Measurements from ENCODE around the gene IVL. TPM values are rescaled to one million over a fixed set of nuclear protein-coding genes. Genes with fewer than 3 reads are reported as not detected.

IVL gene
- total and polyA plus RNA-seq, 9 donors: 0.11 to 8.1 (median 0.32) TPM; not detected in 5

DNA sequence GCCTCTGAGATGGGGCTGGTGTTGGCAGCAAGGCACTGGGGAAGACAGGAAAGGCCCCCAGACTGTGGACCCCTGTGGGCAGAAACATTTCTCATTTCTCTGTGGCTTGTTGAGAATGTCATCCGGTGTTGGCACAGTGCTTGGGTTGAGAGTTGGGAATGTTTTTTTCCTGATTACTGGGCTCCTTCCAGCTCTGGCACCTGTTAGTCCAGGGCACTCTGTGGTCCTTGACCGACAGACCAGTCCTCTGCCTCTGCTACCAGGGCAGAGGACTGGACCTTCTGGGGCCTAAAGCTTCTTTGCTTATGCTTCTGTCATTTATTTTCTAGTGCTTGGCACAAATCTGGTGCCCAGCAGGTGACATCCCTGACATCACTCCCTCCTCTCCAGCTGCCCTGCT, 33.8 kb downstream of the IVL start:
- H3K27ac ChIP-seq (ENCODE audit: low read length): no peak overlapping the region
- no peaks in the 10 kb centered on the region for H3K4me1 ChIP-seq (ENCODE audit: control insufficient read depth, insufficient read depth, low read length)
- H3K9me3 ChIP-seq (replicated peaks; ENCODE audit: control insufficient read depth, low read depth, low read length): no peaks in the 10 kb centered on the region
- WGBS (ENCODE audit: insufficient coverage): 80% methylated on average over 2 of the region's 2 CpGs
- DNase-seq: no peak
- H3K4me3 ChIP-seq (ENCODE audit: low read length): no peak overlapping the region
- H3K36me3 ChIP-seq (ENCODE audit: control insufficient read depth, insufficient read depth, low read length): no peaks in the 10 kb centered on the region
- no peaks in the 10 kb centered on the region for H3K27me3 ChIP-seq (ENCODE audit: control insufficient read depth, insufficient read depth, low read length)

DNA sequence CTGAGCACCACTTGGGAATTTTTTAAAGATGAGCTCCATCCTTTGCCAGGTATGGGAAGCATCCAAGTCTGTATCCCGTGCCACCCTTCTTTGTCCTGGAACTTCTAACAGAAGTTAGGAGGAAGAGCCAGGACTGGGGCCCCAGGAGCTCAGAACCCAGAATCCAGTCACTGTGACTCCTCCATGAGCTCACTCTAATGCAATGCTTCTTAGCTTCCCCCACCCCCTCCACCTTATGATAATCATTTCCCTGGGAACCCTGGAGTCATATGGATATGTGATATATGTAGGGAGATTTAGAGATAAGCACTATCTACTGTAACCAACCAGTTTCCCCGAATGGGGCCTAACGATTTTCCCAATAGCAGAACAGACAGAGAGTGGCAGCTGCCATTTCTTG, 37.9 kb downstream of the IVL start:
- Histone ChIP-seq H3K27ac (ENCODE audit: low read length) (no peak overlapping the region), H3K4me3 (ENCODE audit: low read length) (no peak overlapping the region), H3K36me3 (ENCODE audit: control insufficient read depth, insufficient read depth, low read length) (no peaks in the 10 kb centered on the region), H3K9me3 (replicated peaks; ENCODE audit: control insufficient read depth, low read depth, low read length) (no peaks in the 10 kb centered on the region), H3K27me3 (ENCODE audit: control insufficient read depth, insufficient read depth, low read length) (no peaks in the 10 kb centered on the region), H3K4me1 (ENCODE audit: control insufficient read depth, insufficient read depth, low read length) (no peaks in the 10 kb centered on the region)
- DNase-seq: no peak
- 70% methylated on average over 1 of the region's 3 CpGs for WGBS (ENCODE audit: insufficient coverage)

- Histone ChIP-seq H3K4me1 (ENCODE audit: control insufficient read depth, insufficient read depth, low read length) (no peaks in the 10 kb centered on the region), H3K36me3 (ENCODE audit: control insufficient read depth, insufficient read depth, low read length) (no peaks in the 10 kb centered on the region), H3K9me3 (replicated peaks; ENCODE audit: control insufficient read depth, low read depth, low read length) (no peaks in the 10 kb centered on the region), H3K4me3 (ENCODE audit: low read length) (no peak within 1 kb of the TSS), H3K27me3 (ENCODE audit: control insufficient read depth, insufficient read depth, low read length) (no peaks in the 10 kb centered on the region), H3K27ac (ENCODE audit: low read length) (no peak within 1 kb of the TSS)
- WGBS (ENCODE audit: insufficient coverage): 100% methylated on average over 1 of the region's 4 CpGs
- no peak for DNase-seq
Observed at GRCh38 chr1:152946651-152947256, 38.4 kb downstream of the IVL start, which contains the start of gene SPRR5. Gene SPRR5, plus strand, starts transcription at chr1:152947206. Its CDS starts 1,349 bp downstream, at chr1:152948555.

DNA sequence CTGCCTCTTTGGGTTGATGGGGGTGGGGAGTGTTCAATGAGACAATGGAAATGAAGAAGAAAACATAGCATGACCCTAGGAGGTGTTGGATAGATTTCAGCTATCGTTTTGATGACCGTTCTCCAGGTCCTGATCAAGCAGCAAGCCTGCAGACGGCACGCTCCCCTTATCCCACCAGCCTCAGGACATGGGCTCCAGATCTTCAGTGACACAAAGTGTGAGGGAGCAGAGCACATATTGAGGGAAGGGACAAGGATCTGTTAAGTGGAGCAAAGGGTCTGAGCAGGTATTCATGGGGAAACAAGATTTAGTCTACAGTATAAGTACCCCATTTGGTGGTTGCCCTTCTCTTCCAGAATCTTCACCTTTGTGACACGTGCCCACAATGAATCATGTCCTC, 43.4 kb downstream of the IVL start:
- H3K4me3 ChIP-seq (ENCODE audit: low read length): no peak overlapping the region
- WGBS (ENCODE audit: insufficient coverage): no CpG with 5 or more reads among the region's 5 CpGs
- DNase-seq: no peak
- no peaks in the 10 kb centered on the region for H3K9me3 ChIP-seq (replicated peaks; ENCODE audit: control insufficient read depth, low read depth, low read length)
- H3K27ac ChIP-seq (ENCODE audit: low read length): no peak overlapping the region
- H3K4me1 ChIP-seq (ENCODE audit: control insufficient read depth, insufficient read depth, low read length): no peaks in the 10 kb centered on the region
- H3K36me3 ChIP-seq (ENCODE audit: control insufficient read depth, insufficient read depth, low read length): no peaks in the 10 kb centered on the region
- no peaks in the 10 kb centered on the region for H3K27me3 ChIP-seq (ENCODE audit: control insufficient read depth, insufficient read depth, low read length)

DNA sequence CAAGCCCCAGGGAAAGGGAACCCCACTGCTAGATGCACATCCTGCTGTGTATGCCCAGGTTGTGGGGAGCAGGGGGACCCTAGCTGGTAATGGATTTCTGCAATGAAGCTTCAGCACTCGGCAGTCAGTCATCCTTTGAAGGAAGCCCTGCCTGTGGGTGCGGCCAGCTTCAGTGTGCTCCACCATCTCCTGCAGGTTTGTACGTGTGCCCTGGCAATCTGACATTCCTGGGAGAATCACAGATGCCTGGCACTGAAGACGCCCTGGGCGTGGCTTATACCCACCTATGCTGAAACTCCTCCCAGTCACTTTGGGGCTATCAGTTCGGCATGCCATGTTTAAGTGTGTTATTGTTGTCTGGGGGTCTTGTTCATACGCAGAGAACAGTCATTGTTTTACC, 45.4 kb downstream of the IVL start:
- Histone ChIP-seq H3K4me1 (ENCODE audit: control insufficient read depth, insufficient read depth, low read length) (no peaks in the 10 kb centered on the region), H3K4me3 (ENCODE audit: low read length) (no peak overlapping the region), H3K27me3 (ENCODE audit: control insufficient read depth, insufficient read depth, low read length) (no peaks in the 10 kb centered on the region), H3K36me3 (ENCODE audit: control insufficient read depth, insufficient read depth, low read length) (no peaks in the 10 kb centered on the region), H3K27ac (ENCODE audit: low read length) (no peak overlapping the region), H3K9me3 (replicated peaks; ENCODE audit: control insufficient read depth, low read depth, low read length) (no peaks in the 10 kb centered on the region)
- 70% methylated on average over 3 of the region's 7 CpGs for WGBS (ENCODE audit: insufficient coverage)
- DNase-seq: no peak

- no peak for DNase-seq
- H3K27me3 ChIP-seq (ENCODE audit: control insufficient read depth, insufficient read depth, low read length): no peaks in the 10 kb centered on the region
- no peaks in the 10 kb centered on the region for H3K36me3 ChIP-seq (ENCODE audit: control insufficient read depth, insufficient read depth, low read length)
- no peak overlapping the region for H3K27ac ChIP-seq (ENCODE audit: low read length)
- 100% methylated on average over 1 of the region's 6 CpGs for WGBS (ENCODE audit: insufficient coverage)
- no peaks in the 10 kb centered on the region for H3K9me3 ChIP-seq (replicated peaks; ENCODE audit: control insufficient read depth, low read depth, low read length)
- H3K4me1 ChIP-seq (ENCODE audit: control insufficient read depth, insufficient read depth, low read length): no peaks in the 10 kb centered on the region
- no peak overlapping the region for H3K4me3 ChIP-seq (ENCODE audit: low read length)
Observed at GRCh38 chr1:152954436-152954835, 46.1 kb downstream of the IVL start.

DNA sequence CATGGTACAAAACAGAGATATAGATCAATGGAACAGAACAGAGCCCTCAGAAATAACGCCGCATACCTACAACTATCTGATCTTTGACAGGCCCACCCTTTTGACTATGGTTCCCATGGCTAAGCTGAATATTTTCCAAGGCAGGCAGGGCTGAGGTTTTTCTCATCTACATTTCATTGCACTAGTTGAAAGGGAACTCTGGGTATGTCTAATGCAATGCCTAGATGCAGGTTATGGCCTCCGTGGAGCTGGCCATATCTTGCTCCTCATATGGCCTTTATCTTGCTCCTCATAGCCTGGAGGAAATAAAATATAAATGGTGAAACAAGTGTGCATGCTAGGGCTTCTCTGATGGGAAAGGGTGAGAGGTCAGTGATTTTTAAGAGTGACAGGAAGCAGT, 49.2 kb downstream of the IVL start:
- DNase-seq: no peak
- H3K4me1 ChIP-seq (ENCODE audit: control insufficient read depth, insufficient read depth, low read length): no peaks in the 10 kb centered on the region
- no peaks in the 10 kb centered on the region for H3K27me3 ChIP-seq (ENCODE audit: control insufficient read depth, insufficient read depth, low read length)
- no peak overlapping the region for H3K27ac ChIP-seq (ENCODE audit: low read length)
- H3K9me3 ChIP-seq (replicated peaks; ENCODE audit: control insufficient read depth, low read depth, low read length): no peaks in the 10 kb centered on the region
- H3K4me3 ChIP-seq (ENCODE audit: low read length): no peak overlapping the region
- no peaks in the 10 kb centered on the region for H3K36me3 ChIP-seq (ENCODE audit: control insufficient read depth, insufficient read depth, low read length)
- WGBS (ENCODE audit: insufficient coverage): no CpG with 5 or more reads among the region's 3 CpGs

GRCh38 chr1:152959273-152959672, 50.9 kb downstream of the IVL start:
- Histone ChIP-seq H3K27me3 (ENCODE audit: control insufficient read depth, insufficient read depth, low read length) (no peaks in the 10 kb centered on the region), H3K27ac (ENCODE audit: low read length) (no peak overlapping the region), H3K4me3 (ENCODE audit: low read length) (no peak overlapping the region), H3K36me3 (ENCODE audit: control insufficient read depth, insufficient read depth, low read length) (no peaks in the 10 kb centered on the region), H3K9me3 (replicated peaks; ENCODE audit: control insufficient read depth, low read depth, low read length) (no peaks in the 10 kb centered on the region), H3K4me1 (ENCODE audit: control insufficient read depth, insufficient read depth, low read length) (no peaks in the 10 kb centered on the region)
- no peak for DNase-seq
- no CpG with 5 or more reads among the region's 3 CpGs for WGBS (ENCODE audit: insufficient coverage)

DNA sequence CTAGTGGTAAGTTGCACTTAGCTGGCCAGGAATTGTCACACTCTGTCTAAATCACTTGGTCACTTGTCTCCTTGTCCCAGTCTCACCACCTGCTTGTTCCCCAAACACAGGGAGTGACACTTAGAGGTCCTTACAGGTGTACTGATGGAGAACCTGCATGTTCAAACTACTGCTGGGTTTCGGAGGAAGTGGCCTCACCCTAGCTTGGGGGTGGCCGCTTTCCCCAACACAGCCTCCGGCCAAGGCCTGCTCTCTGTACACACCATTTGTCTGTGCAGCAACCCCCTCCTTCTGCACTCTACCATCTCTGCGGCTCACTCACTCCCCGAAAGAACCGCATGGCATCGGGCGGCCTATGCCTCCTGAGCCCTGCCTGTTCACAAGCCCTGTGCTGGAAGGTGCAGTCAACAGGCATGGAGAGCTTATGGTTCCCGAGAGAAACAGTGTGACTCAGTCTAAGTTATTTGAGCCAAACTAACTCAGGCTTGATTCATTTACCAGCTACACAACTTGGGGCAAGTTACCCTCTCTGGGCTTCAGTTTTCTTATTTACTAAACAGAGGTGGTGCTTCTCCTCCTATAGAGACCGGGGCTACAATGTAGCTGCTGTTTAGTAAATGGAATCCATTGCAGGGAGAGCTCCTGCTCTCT, 51.6 kb downstream of the IVL start:
- WGBS (ENCODE audit: insufficient coverage): 90% methylated on average over 9 of the region's 10 CpGs
- H3K9me3 ChIP-seq (replicated peaks; ENCODE audit: control insufficient read depth, low read depth, low read length): no peaks in the 10 kb centered on the region

DNA sequence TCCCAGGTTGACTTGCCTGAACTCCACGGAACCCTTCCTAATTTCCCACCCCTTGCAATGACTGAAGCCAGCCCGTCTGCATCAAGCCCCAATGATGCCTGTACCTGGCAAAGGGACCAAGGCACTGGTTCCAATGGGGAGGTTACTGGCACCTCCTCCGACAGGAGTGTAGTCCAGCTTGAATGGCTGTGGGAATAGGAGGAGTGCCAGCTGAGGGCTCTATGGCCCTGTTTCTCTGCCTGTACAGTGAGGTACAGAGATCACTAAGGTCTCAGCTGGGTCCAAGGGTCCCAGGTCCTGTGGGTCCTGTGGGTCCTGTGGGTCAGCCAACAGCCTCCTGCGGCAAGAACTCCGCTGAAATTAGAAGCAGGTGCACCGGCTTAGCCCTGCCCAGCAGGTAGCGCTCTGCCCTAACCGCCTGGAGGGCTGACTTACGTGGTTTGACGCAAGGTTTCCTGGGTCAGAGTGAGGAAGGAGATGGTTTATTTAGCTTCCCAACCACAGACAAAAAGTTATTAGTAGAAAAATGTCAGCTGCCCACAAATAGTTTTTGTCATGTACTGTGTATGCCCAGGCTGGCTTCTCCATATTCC, 52.2 kb downstream of the IVL start:
- no peaks in the 10 kb centered on the region for H3K36me3 ChIP-seq (ENCODE audit: control insufficient read depth, insufficient read depth, low read length)
- H3K4me1 ChIP-seq (ENCODE audit: control insufficient read depth, insufficient read depth, low read length): no peaks in the 10 kb centered on the region
- no peak overlapping the region for H3K4me3 ChIP-seq (ENCODE audit: low read length)
- H3K9me3 ChIP-seq (replicated peaks; ENCODE audit: control insufficient read depth, low read depth, low read length): no peaks in the 10 kb centered on the region
- no peaks in the 10 kb centered on the region for H3K27me3 ChIP-seq (ENCODE audit: control insufficient read depth, insufficient read depth, low read length)
- 60% methylated on average over 1 of the region's 10 CpGs for WGBS (ENCODE audit: insufficient coverage)
- no peak overlapping the region for H3K27ac ChIP-seq (ENCODE audit: low read length)
- DNase-seq: no peak

More for the DNA sequence above, 51.6 kb downstream of the IVL start:
- H3K4me1 ChIP-seq (ENCODE audit: control insufficient read depth, insufficient read depth, low read length): no peaks in the 10 kb centered on the region
- DNase-seq: no peak
- no peak overlapping the region for H3K27ac ChIP-seq (ENCODE audit: low read length)
- H3K36me3 ChIP-seq (ENCODE audit: control insufficient read depth, insufficient read depth, low read length): no peaks in the 10 kb centered on the region
- H3K27me3 ChIP-seq (ENCODE audit: control insufficient read depth, insufficient read depth, low read length): no peaks in the 10 kb centered on the region
- no peak overlapping the region for H3K4me3 ChIP-seq (ENCODE audit: low read length)

All from muscle of leg (tissue), 11 donors.